GM12875 (cell line): Measurements from ENCODE around the gene STRN3.
"Not testable (repeated sequence)": the region's sequence is repeated elsewhere in the genome, so short reads cannot be mapped to it uniquely, and the experiment has no call there.

ENCODE experiments used
- H3K4me3 ChIP-seq: one replicate; pipeline ENCODE4 v1.5.1; 2011; ENCODE audit warnings: low read depth, low read length, control low read depth
- CTCF ChIP-seq: IDR thresholded peaks from 2 replicates; pipeline ENCODE4 v1.5.1; 2011; ENCODE audit warnings: low read depth, mild to moderate bottlenecking, control low read depth, inconsistent platforms, low read length, moderate library complexity, borderline replicate concordance; ENCODE audit not compliant: insufficient read depth

Gene STRN3

GRCh38 chr14:30980980-30981379, 45.2 kb downstream of the STRN3 start:
- TF ChIP-seq CTCF = no peak
- H3K4me3 ChIP-seq = no peak overlapping the region

DNA sequence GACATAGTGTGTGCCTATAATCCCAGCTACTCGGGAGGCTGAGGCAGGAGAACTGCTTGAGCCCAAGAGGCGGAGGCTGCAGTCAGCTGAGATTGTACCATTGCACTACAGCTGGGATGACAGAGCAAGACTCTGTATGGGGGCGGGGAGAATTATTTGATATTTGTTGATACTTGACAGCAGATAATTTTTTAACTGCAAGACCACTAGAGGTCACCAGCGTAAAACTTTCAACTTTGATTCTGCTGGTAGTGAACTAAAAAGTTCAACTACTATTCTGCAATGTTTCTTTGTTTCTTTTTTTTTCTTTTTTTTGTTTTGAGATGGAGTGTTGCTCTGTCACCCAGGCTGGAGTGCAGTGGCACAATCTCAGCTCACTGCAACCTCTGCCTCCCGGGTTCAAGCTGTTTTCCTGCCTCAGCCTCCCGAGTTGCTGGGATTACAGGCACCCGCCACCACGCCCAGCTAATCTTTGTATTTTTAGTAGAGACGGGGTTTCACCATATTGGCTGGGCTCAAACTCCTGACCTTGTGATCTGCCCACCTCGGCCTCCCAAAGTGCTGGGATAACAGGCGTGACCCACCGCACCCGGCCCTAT, 46.0 kb downstream of the STRN3 start:
- not testable (repeated sequence) for H3K4me3 ChIP-seq
- peak; percentile 25; the same call in 1 of the 2 replicates for TF ChIP-seq CTCF

DNA sequence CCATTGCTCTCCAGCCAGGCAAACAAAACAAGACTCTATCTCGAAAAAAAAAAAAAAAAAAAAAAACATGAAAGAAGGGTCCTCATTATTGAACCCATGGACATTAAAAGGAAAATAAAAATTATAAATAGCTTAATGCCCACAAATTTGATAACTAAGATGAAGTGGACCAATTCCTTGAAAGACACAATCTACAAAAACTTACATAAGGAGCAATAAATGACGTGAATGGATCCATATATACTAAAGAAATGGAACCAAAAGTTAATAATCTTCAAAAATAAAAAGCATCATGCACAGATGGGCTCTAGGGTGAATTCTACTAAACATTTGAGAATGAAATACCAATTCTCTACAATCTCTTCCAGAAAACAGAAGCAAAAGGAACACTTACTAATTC, 48.4 kb downstream of the STRN3 start:
- no peak for TF ChIP-seq CTCF

GRCh38 chr14:30974628-30975027, 51.6 kb downstream of the STRN3 start:
- H3K4me3 ChIP-seq = no peak overlapping the region
- TF ChIP-seq CTCF = no peak

More for the DNA sequence above, 48.4 kb downstream of the STRN3 start:
- H3K4me3 ChIP-seq = no peak overlapping the region

DNA sequence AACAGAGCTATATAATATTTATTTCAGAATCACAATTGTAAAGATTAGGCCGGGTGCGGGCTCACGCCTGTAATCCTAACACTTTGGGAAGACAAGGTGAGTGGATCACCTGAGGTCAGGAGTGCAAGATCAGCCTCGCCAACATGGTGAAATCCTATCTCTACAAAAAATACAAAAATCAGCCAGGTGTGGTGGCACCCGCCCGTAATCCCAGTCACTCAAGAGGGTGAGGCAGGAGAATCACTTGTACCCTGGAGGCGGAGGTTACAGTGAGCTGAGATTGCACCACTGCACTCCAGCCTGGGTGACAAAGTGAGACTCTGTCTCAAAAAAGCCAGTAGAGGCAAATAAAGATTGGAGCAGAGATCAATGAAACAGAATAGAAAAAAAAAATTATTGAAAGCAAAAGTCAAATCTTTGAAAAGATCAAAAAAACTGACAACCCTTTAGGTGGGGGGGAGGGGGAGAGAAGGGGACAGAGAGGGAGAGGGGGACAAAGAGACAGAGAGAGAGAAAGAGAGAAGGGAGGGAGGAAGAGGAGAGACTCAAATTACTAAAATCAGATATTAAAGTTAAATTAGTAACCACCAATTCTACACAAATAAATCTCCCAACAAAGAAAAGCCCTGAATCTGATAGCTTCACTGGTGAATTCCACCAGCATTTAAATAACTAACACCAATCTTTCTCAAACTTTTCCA, 53.1 kb downstream of the STRN3 start:
- H3K4me3 ChIP-seq = no peak overlapping the region
- no peak for TF ChIP-seq CTCF

- not testable (repeated sequence) for H3K4me3 ChIP-seq
Measured at GRCh38 chr14:30972036-30972732, 54.0 kb downstream of the STRN3 start.

DNA sequence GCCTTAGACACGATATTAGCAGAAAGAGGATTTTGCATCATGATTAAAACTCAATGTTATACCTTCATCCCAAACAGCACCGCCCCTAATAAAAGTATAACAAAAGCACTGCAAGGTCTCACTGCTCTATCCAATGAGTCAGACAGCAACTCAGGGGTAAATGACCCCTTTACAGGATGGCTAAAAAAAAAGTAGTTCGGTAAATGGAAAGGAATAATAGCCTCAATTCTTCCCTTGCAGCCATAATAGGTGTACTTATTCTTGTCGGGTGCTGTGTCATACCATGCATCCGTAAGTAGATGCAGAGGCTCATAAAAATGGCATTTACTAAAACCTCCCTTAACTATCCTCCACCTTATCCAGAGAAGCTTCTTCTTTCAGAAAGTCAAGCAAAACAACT, 54.6 kb downstream of the STRN3 start:
- no peak overlapping the region for H3K4me3 ChIP-seq
- no peak for TF ChIP-seq CTCF

GRCh38 chr14:30969796-30970195, 56.4 kb downstream of the STRN3 start:
- H3K4me3 ChIP-seq = not testable (repeated sequence)

DNA sequence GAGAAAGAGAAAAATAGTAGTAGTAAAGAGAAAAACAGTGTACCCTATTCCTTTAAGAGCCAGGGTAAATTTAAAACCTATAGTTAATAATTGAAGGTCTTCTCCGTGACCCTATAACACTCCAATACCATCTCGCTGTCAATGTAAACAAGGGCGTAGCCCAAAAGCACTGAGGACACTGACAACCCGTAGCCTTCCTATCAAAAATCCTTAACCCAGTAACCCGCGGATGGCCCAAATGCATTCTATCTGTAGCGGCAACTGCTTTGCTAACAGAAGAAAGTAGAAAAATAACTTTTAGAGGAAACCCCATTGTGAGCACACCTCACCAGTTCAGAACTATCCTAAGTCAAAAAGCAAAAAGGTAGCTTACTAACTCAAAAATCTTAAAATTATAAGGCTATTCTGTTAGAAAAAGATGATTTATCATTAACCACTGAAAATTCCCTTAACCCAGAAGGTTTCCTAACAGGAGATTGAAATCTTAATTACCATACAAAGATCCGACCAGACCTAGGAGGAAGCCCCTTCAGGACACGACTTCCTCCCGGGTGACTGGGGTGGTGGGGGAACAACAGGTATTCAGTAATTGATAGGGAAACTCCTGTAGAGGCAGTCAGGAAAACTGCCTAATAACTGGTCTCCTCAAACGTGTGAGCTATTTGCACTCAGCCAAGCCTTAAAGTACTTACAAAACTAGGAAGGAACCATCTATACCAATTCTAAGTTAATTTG, 58.6 kb downstream of the STRN3 start:
- not testable (repeated sequence) for H3K4me3 ChIP-seq
